Transverse colon (tissue), 4 donors: ENCODE results near the gene TADA2A. TPM values are rescaled to one million over a fixed set of nuclear protein-coding genes. Genes with fewer than 3 reads are reported as not detected.

Source experiments
- DNase-seq: peaks from one replicate; pipeline ENCODE4 v3.0.0-alpha.2; 2019
- H3K27ac ChIP-seq, 4 donors: fragments of 200-600 bp; sonication (generic); 2 replicates each; pipeline ENCODE4 v1.5.1; 2016 to 2018; ENCODE audit warnings: inconsistent platforms in 4 of 4
- H3K27me3 ChIP-seq: fragments of 200-600 bp; sonication (generic); 2 replicates; pipeline ENCODE4 v1.5.1; 2017; ENCODE audit warnings: inconsistent platforms
- H3K36me3 ChIP-seq, 4 donors: fragments of 200-600 bp; sonication (generic); 2 replicates each; pipeline ENCODE4 v1.5.1; 2017 to 2019; ENCODE audit warnings: inconsistent platforms in 4 of 4
- H3K4me1 ChIP-seq, 4 donors: fragments of 200-600 bp; sonication (generic); 2 replicates each; pipeline ENCODE4 v1.5.1; 2017 to 2020; ENCODE audit warnings: inconsistent platforms in 4 of 4
- H3K4me3 ChIP-seq, 4 donors: fragments of 200-600 bp; sonication (generic); 1 replicate in 1 of 4; 2 replicates in 3 of 4; pipeline versions ENCODE4 v1.5.1 to v1.6.1; 2017 to 2019; ENCODE audit warnings: inconsistent platforms in 4 of 4
- H3K9me3 ChIP-seq, 2 donors: fragments of 200-600 bp; sonication (generic); 2 replicates each; pipeline ENCODE4 v1.5.1; 2017 to 2019; ENCODE audit warnings: inconsistent platforms in 2 of 2
- EP300 ChIP-seq: sonication (generic); formaldehyde crosslinking; IDR thresholded peaks from one replicate; pipeline ENCODE4 v1.6.1; 2017; ENCODE audit warnings: antibody characterized with exemption, low read depth
- POLR2A ChIP-seq: fragments of 450-650 bp; IDR thresholded peaks from one replicate; pipeline ENCODE4 v1.6.1; 2016; ENCODE audit warnings: antibody characterized with exemption, mild to moderate bottlenecking, moderate library complexity
- POLR2AphosphoS5 ChIP-seq, 3 donors: sonication (generic); formaldehyde crosslinking; IDR thresholded peaks; one replicate each; pipeline ENCODE4 v1.6.1; 2016; ENCODE audit warnings: antibody characterized with exemption in 3 of 3
- WGBS, 2 donors: methylation state at CpG; one replicate each; pipeline ENCODE4 v1.1.5; 2018; ENCODE audit warnings: low coverage in 1 of 2; 5-methylcytosine and 5-hydroxymethylcytosine counted together
- in situ Hi-C, 4 donors: fragments of 200-750 bp; cut with MboI; loops; one replicate each; pipeline versions ENCODE4 v1.15.0 to v1.15.1; 2017; ENCODE audit warnings: low sequenced_read_pairs in 3 of 4, low pct_ligation_motif_present in 1 of 4, low pct_unique_long_range_greater_than_20kb in 1 of 4
- intact Hi-C: fragments of 100-400 bp; cut with DNase I; formaldehyde crosslinking; loops from one replicate; pipeline ENCODE4 v1.15.1; 2023; ENCODE audit warnings: low total_unique reads
- total RNA-seq, 4 donors: library from RNA; depleted of rRNA; stranded (reverse); fragments of >200 nt; gene quantifications; one replicate each; pipeline ENCODE4 v1.1.0, GENCODE V29; 2016
- TF ChIP-seq, protein P1 (sequence below), 5 experiments: fragments of 200-600 bp in 3 of 5; fragments of 450-650 bp in 2 of 5; sonication (generic) in 3 of 5; IDR thresholded peaks; 1 replicate in 2 of 5; 2 replicates in 3 of 5; pipeline ENCODE4 v1.5.1; 2016 to 2017; ENCODE audit warnings: antibody characterized with exemption in 5 of 5, inconsistent platforms in 3 of 5, mild to moderate bottlenecking in 2 of 5, moderate library complexity in 1 of 5

TADA2A gene
- total RNA-seq, 4 donors from 2014 or later = 8.3 to 26.6 (median 12.4) TPM

DNA sequence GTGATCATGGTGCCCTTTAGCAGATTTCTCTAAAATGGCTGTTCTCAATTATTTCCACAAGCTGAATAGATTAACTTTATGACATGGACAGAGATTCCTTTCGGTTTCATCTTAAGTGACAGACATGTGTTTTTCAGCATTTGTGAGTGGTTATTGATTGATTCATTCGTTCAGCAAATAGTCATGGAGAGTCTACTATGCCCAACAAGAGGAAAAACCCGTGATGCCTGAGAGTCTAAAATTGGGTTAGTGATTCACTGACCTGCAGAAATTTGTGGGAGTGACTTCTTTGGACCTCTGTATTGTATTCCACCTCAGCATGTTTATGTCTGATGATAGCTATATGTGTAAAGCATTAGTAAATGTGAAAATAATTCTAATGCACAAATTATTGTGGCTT lies 55.0 kb downstream of the TADA2A start:
- intact Hi-C loops = no loop called here
- TF ChIP-seq, protein P1, sequence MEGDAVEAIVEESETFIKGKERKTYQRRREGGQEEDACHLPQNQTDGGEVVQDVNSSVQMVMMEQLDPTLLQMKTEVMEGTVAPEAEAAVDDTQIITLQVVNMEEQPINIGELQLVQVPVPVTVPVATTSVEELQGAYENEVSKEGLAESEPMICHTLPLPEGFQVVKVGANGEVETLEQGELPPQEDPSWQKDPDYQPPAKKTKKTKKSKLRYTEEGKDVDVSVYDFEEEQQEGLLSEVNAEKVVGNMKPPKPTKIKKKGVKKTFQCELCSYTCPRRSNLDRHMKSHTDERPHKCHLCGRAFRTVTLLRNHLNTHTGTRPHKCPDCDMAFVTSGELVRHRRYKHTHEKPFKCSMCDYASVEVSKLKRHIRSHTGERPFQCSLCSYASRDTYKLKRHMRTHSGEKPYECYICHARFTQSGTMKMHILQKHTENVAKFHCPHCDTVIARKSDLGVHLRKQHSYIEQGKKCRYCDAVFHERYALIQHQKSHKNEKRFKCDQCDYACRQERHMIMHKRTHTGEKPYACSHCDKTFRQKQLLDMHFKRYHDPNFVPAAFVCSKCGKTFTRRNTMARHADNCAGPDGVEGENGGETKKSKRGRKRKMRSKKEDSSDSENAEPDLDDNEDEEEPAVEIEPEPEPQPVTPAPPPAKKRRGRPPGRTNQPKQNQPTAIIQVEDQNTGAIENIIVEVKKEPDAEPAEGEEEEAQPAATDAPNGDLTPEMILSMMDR (IDR thresholded peaks at IDR 0.05) = no peak
- TF ChIP-seq EP300 = no peak
- no peak for TF ChIP-seq POLR2A
- TF ChIP-seq POLR2AphosphoS5 (IDR thresholded peaks at IDR 0.05) = no peak
- in situ Hi-C loops = no loop called here
- H3K9me3 ChIP-seq = no peaks in the 10 kb centered on the region
- no peak for DNase-seq
- no peaks in the 10 kb centered on the region for H3K4me1 ChIP-seq
- H3K36me3 ChIP-seq = peaks cover 0 to 24% (median 2%) of the 10 kb centered on the region in 4 donors
- H3K27ac ChIP-seq = no peak overlapping the region
- H3K27me3 ChIP-seq = no peaks in the 10 kb centered on the region
- H3K4me3 ChIP-seq = no peak overlapping the region
- WGBS, 2 donors = 78 to 81% methylated on average over 3 of the region's 3 CpGs

DNA sequence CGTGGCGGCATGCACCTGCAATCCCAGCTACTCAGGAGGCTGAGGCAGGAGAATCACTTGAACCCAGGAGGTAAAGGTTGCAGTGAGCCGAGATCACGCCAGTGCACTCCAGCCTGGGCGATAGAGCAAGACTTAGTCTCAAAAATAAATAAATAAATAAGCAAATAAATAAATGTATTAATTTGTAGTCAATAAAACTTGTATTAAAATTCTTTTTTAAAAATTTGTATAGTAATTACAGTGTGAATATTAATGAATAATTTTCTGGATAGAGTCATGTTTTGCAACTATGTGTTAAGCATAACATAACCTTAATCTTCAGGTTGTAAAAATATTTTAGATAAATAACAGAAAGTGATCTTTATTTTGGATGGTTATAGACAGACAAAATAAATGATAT lies 55.8 kb downstream of the TADA2A start:
- 95 to 96% methylated on average over 5 of the region's 5 CpGs for WGBS, 2 donors

DNA sequence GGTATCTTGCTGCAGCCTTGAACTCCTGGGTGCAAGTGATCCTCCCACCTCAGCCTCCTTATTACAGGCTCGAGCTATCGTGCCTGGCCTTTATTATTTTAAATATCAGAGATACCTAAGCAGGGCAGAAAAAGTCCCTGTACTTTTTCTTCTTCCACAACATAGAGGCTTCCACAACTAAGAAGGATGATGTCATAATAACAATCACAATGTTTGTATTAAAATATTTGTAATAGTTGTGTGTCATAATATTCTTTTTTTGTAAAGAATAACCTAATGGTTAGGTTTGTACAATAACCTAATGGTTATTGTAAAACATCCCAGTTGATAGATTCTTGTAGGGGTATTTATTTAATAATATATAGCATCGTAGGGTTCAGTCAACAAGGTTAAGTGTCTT lies 56.4 kb downstream of the TADA2A start:
- H3K27ac ChIP-seq = no peak overlapping the region
- H3K4me1 ChIP-seq = no peaks in the 10 kb centered on the region
- no peak overlapping the region for H3K4me3 ChIP-seq
- H3K27me3 ChIP-seq = no peaks in the 10 kb centered on the region
- in situ Hi-C loops (no loop called here), intact Hi-C loops (no loop called here)
- 92 to 98% methylated on average over 3 of the region's 3 CpGs for WGBS, 2 donors
- no peak for DNase-seq
- TF ChIP-seq, protein P1 (IDR thresholded peaks at IDR 0.05) = no peak
- no peak for TF ChIP-seq EP300
- no peak for TF ChIP-seq POLR2AphosphoS5 (IDR thresholded peaks at IDR 0.05)
- TF ChIP-seq POLR2A = no peak
- H3K36me3 ChIP-seq = peaks cover 0 to 35% (median 8%) of the 10 kb centered on the region in 4 donors
- H3K9me3 ChIP-seq = no peaks in the 10 kb centered on the region

More for the DNA sequence above, 55.8 kb downstream of the TADA2A start:
- DNase-seq = no peak
- intact Hi-C loops = no loop called here
- peaks cover 0 to 31% (median 5%) of the 10 kb centered on the region in 4 donors for H3K36me3 ChIP-seq
- no peaks in the 10 kb centered on the region for H3K4me1 ChIP-seq
- in situ Hi-C loops = no loop called here
- TF ChIP-seq POLR2A (no peak), POLR2AphosphoS5 (IDR thresholded peaks at IDR 0.05) (no peak), EP300 (no peak)
- TF ChIP-seq, protein P1 (IDR thresholded peaks at IDR 0.05) = no peak
- no peak overlapping the region for H3K4me3 ChIP-seq
- H3K27ac ChIP-seq = no peak overlapping the region
- H3K27me3 ChIP-seq = no peaks in the 10 kb centered on the region
- no peaks in the 10 kb centered on the region for H3K9me3 ChIP-seq

GRCh38 chr17:37465069-37465616 lies 58.5 kb downstream of the TADA2A start:
- WGBS, 2 donors = 94 to 96% methylated on average over 3 to 7 of the region's 7 CpGs

More at GRCh38 chr17:37465069-37465616, 58.5 kb downstream of the TADA2A start:
- H3K4me3 ChIP-seq = no peak overlapping the region
- H3K4me1 ChIP-seq = no peaks in the 10 kb centered on the region
- no peak for TF ChIP-seq EP300
- TF ChIP-seq POLR2AphosphoS5 (IDR thresholded peaks at IDR 0.05) = no peak
- TF ChIP-seq, protein P1 (IDR thresholded peaks at IDR 0.05) = no peak
- TF ChIP-seq POLR2A = no peak
- H3K27me3 ChIP-seq = no peaks in the 10 kb centered on the region
- DNase-seq = no peak
- intact Hi-C loops = no loop called here
- H3K27ac ChIP-seq = no peak overlapping the region
- in situ Hi-C loops = no loop called here
- no peaks in the 10 kb centered on the region for H3K9me3 ChIP-seq
- H3K36me3 ChIP-seq = peaks cover 0 to 52% (median 13%) of the 10 kb centered on the region in 4 donors
